ENCODE results near the gene ALG11. TPM values are rescaled to one million over a fixed set of nuclear protein-coding genes. Genes with fewer than 3 reads are reported as not detected.

Gene ALG11
- total RNA-seq, 1 donor from 2014 or later: 44.6 TPM

- Histone ChIP-seq H3K27ac (no peak within 1 kb of the TSS), H4K20me1 (ENCODE audit: low read depth) (no peaks in the 10 kb centered on the region), H3K79me2 (ENCODE audit: low read depth) (peaks cover 10% of the 10 kb centered on the region), H3K4me2 (no peak within 1 kb of the TSS), H3K27me3 (no peaks in the 10 kb centered on the region), H3F3A (ENCODE audit: low read depth) (no peaks in the 10 kb centered on the region), H2AFZ (replicated peaks) (no peak within 1 kb of the TSS), H3K36me3 (peaks cover 41% of the 10 kb centered on the region), H3K4me1 (no peaks in the 10 kb centered on the region), H3K9ac (no peak within 1 kb of the TSS), H3K9me3 (ENCODE audit: low read depth) (peaks cover 5% of the 10 kb centered on the region), H3K4me3 (no peak within 1 kb of the TSS)
- H3K27ac Mint-ChIP-seq: no peak within 1 kb of the TSS
- TF ChIP-seq, protein P1, sequence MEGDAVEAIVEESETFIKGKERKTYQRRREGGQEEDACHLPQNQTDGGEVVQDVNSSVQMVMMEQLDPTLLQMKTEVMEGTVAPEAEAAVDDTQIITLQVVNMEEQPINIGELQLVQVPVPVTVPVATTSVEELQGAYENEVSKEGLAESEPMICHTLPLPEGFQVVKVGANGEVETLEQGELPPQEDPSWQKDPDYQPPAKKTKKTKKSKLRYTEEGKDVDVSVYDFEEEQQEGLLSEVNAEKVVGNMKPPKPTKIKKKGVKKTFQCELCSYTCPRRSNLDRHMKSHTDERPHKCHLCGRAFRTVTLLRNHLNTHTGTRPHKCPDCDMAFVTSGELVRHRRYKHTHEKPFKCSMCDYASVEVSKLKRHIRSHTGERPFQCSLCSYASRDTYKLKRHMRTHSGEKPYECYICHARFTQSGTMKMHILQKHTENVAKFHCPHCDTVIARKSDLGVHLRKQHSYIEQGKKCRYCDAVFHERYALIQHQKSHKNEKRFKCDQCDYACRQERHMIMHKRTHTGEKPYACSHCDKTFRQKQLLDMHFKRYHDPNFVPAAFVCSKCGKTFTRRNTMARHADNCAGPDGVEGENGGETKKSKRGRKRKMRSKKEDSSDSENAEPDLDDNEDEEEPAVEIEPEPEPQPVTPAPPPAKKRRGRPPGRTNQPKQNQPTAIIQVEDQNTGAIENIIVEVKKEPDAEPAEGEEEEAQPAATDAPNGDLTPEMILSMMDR (IDR thresholded peaks at IDR 0.05): no peak
- no peak for TF ChIP-seq EZH2phosphoT487 (IDR thresholded peaks at IDR 0.05)
- no peak for TF ChIP-seq EZH2 (IDR thresholded peaks at IDR 0.05)
- no peaks in the 10 kb centered on the region for H3K4me1 Mint-ChIP-seq
- DNase-seq (ENCODE audit: low spot score): no peak
- no peaks in the 10 kb centered on the region for H3K27me3 Mint-ChIP-seq (ENCODE audit: insufficient read depth, low read depth)
- peaks cover 15% of the 10 kb centered on the region for H3K9me3 Mint-ChIP-seq
- H3K4me3 Mint-ChIP-seq: no peak within 1 kb of the TSS
- peaks cover 72% of the 10 kb centered on the region for H3K36me3 Mint-ChIP-seq
Observed at GRCh38 chr13:52024481-52024880, 12.3 kb downstream of the ALG11 start, which contains the start of gene UTP14C. Gene UTP14C, plus strand, starts transcription at chr13:52024691. Its CDS starts 4,114 bp downstream, at chr13:52028805.

GRCh38 chr13:52025475-52026245 is 13.5 kb downstream of the ALG11 start:
- Histone ChIP-seq H3K36me3 (peaks cover 41% of the 10 kb centered on the region), H3K4me2 (no peak overlapping the region), H3K4me3 (no peak overlapping the region), H3K27ac (no peak overlapping the region), H3K27me3 (no peaks in the 10 kb centered on the region), H4K20me1 (ENCODE audit: low read depth) (no peaks in the 10 kb centered on the region), H3K4me1 (no peaks in the 10 kb centered on the region), H3K9me3 (ENCODE audit: low read depth) (peaks cover 5% of the 10 kb centered on the region), H3K79me2 (ENCODE audit: low read depth) (peaks cover 10% of the 10 kb centered on the region), H2AFZ (replicated peaks) (no peak overlapping the region), H3F3A (ENCODE audit: low read depth) (no peaks in the 10 kb centered on the region), H3K9ac (no peak overlapping the region)
- H3K27ac Mint-ChIP-seq: no peak overlapping the region
- H3K27me3 Mint-ChIP-seq (ENCODE audit: insufficient read depth, low read depth): no peaks in the 10 kb centered on the region
- H3K36me3 Mint-ChIP-seq: peaks cover 78% of the 10 kb centered on the region
- no peak for DNase-seq (ENCODE audit: low spot score)
- H3K4me3 Mint-ChIP-seq: no peak overlapping the region
- H3K4me1 Mint-ChIP-seq: no peaks in the 10 kb centered on the region
- no peak for TF ChIP-seq EZH2phosphoT487 (IDR thresholded peaks at IDR 0.05)
- TF ChIP-seq, protein P1 (IDR thresholded peaks at IDR 0.05): no peak
- TF ChIP-seq EZH2 (IDR thresholded peaks at IDR 0.05): no peak
- peaks cover 25% of the 10 kb centered on the region for H3K9me3 Mint-ChIP-seq

DNA sequence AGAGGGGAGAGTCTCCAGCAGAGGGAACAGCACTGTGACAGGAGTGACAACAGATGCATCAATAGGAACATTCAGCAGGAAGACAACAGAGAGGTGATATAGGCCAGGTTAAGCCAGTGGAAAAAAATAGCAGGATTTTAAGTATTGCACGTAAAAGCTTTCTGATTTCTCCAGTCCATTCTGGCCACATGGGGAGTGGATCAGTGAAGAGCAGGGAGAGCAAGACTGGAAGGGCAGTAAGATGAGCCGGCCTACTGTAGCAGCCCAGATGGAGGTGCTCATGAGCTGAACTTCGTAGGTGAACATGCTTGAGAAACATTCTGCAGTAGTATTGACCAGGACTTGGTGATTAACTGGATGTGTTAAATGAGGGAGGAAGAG is 14.0 kb downstream of the ALG11 start:
- no peak overlapping the region for H3K4me3 Mint-ChIP-seq
- Histone ChIP-seq H3F3A (ENCODE audit: low read depth) (no peaks in the 10 kb centered on the region), H3K9me3 (ENCODE audit: low read depth) (peaks cover 5% of the 10 kb centered on the region), H3K79me2 (ENCODE audit: low read depth) (peaks cover 10% of the 10 kb centered on the region), H3K4me1 (no peaks in the 10 kb centered on the region), H3K9ac (no peak overlapping the region), H3K27me3 (no peaks in the 10 kb centered on the region), H2AFZ (replicated peaks) (no peak overlapping the region), H3K4me2 (no peak overlapping the region), H3K36me3 (peaks cover 41% of the 10 kb centered on the region), H3K4me3 (no peak overlapping the region), H4K20me1 (ENCODE audit: low read depth) (no peaks in the 10 kb centered on the region), H3K27ac (no peak overlapping the region)
- no peak for DNase-seq (ENCODE audit: low spot score)
- no peak overlapping the region for H3K27ac Mint-ChIP-seq
- H3K4me1 Mint-ChIP-seq: no peaks in the 10 kb centered on the region
- TF ChIP-seq EZH2phosphoT487 (IDR thresholded peaks at IDR 0.05) (no peak), EZH2 (IDR thresholded peaks at IDR 0.05) (no peak)
- TF ChIP-seq, protein P1 (IDR thresholded peaks at IDR 0.05): no peak
- H3K36me3 Mint-ChIP-seq: peaks cover 75% of the 10 kb centered on the region
- no peaks in the 10 kb centered on the region for H3K27me3 Mint-ChIP-seq (ENCODE audit: insufficient read depth, low read depth)
- H3K9me3 Mint-ChIP-seq: peaks cover 25% of the 10 kb centered on the region
